ENCODE data around the gene FERD3L. TPM values are rescaled to one million over a fixed set of nuclear protein-coding genes. Genes with fewer than 3 reads are reported as not detected.

FERD3L gene
- total RNA-seq, 1 donor from 2014 or later: not detected

DNA sequence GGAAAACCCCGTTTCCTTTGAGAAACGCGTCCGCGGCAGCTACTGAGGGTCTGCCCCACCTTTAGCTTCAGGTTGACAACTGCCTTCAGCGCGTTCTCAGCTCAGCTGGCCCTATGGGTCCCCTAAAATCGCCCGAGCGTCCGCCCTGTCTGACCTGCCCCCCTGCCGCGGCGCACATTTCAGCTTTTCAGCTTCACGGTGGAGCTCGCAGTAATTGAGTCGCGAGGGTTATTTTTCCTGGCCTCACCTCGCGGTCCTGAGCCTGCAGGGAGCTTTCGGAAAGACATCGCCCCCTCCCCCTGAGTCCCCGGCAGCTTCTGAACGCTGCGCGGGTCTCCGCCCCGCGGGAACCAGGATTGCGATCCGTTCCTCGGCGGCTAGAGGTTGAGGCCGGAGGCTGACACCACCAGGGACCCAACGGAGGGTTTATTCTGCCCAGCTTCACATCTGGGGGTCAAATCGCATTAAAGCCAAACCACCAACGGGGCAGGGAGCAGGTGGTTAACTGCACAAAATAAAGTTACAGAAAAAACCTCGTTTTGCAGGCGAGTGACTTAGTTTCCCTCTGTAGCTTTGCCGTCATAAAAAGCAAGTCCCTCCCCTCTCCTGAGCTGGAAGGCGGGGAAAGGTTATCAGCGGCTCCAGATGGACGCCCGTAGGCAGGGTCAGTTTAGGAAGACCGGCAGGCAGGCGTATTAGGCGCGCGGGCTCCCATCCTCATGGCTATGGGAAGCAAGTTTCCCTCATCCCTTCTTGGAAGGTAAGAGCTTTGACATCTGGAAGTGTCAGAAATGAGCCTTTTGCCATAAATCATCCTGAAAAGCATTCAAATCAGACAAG is 38.8 kb downstream of the FERD3L start:
- POLR2A ChIA-PET: no interaction called here
- peaks cover 78% of the 10 kb centered on the region for H3K27me3 Mint-ChIP-seq
- intact Hi-C loops (cut with micrococcal nuclease): loop anchor here (1.0 to 5.0 kb wide), 2 partner anchors 10 to 754 kb away; no protein-coding TSS in a partner anchor
- H3K4me1 Mint-ChIP-seq: peaks cover 35% of the 10 kb centered on the region
- H3K9me3 Mint-ChIP-seq: no peaks in the 10 kb centered on the region
- ATAC-seq (ENCODE audit: low read depth) (no peak), DNase-seq (no peak)
- H3K27ac Mint-ChIP-seq: no peak overlapping the region
- H3K4me3 Mint-ChIP-seq: peak overlapping the region; percentile 15
- no peaks in the 10 kb centered on the region for H3K36me3 Mint-ChIP-seq (ENCODE audit: low read depth)
- TF ChIP-seq, protein P1, sequence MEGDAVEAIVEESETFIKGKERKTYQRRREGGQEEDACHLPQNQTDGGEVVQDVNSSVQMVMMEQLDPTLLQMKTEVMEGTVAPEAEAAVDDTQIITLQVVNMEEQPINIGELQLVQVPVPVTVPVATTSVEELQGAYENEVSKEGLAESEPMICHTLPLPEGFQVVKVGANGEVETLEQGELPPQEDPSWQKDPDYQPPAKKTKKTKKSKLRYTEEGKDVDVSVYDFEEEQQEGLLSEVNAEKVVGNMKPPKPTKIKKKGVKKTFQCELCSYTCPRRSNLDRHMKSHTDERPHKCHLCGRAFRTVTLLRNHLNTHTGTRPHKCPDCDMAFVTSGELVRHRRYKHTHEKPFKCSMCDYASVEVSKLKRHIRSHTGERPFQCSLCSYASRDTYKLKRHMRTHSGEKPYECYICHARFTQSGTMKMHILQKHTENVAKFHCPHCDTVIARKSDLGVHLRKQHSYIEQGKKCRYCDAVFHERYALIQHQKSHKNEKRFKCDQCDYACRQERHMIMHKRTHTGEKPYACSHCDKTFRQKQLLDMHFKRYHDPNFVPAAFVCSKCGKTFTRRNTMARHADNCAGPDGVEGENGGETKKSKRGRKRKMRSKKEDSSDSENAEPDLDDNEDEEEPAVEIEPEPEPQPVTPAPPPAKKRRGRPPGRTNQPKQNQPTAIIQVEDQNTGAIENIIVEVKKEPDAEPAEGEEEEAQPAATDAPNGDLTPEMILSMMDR (IDR thresholded peaks at IDR 0.05): no peak
- CTCF ChIA-PET: no interaction called here

DNA sequence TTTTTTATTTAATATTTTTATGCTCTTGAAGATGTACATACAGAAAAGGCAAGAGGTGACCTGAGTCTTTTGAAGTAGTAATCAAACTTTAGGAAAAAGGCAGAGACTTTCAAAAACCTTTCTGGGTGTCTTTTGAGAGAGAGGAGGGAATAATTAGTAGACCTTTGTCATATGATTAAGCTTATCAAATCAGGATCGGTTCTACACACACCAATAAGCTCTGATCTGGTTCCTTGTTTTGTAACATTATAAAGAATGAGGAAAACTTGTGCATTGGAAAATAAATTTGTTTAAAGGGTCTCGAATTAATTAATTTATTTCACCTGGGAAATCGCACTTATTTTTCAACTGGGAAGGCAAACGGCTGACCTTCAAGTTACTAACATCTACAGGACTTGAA is 39.7 kb downstream of the FERD3L start:
- CTCF ChIA-PET: no interaction called here
- POLR2A ChIA-PET: no interaction called here
- H3K27me3 Mint-ChIP-seq: peaks cover 73% of the 10 kb centered on the region
- DNase-seq (no peak), ATAC-seq (ENCODE audit: low read depth) (no peak)
- no peak overlapping the region for H3K4me3 Mint-ChIP-seq
- TF ChIP-seq, protein P1 (IDR thresholded peaks at IDR 0.05): no peak
- H3K9me3 Mint-ChIP-seq: no peaks in the 10 kb centered on the region
- H3K4me1 Mint-ChIP-seq: peaks cover 30% of the 10 kb centered on the region
- H3K27ac Mint-ChIP-seq: no peak overlapping the region
- no peaks in the 10 kb centered on the region for H3K36me3 Mint-ChIP-seq (ENCODE audit: low read depth)
- intact Hi-C loops (cut with micrococcal nuclease): loop anchor here (5.0 kb wide), 1 partner anchor 753 kb away; no protein-coding TSS in a partner anchor

DNA sequence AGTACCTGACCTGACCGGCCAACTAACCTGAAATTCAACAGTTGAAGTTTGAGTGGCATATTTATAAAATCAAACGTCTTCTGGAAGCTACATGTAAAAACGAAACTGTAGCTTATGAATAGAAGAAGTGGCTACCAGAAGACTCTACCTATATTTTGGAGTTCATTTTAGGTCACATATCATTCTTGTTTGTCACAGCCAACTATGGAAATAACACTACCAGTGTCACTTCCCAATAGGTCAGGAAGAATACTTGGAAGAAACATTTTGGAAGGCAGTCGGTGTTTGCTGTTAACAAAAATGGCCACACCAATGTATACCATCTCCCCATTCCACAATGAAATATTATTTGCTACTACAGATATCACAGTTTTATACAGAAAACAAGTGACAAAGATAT is 40.4 kb downstream of the FERD3L start:
- intact Hi-C loops (cut with micrococcal nuclease): loop anchor here (5.0 kb wide), 1 partner anchor 753 kb away; no protein-coding TSS in a partner anchor

DNA sequence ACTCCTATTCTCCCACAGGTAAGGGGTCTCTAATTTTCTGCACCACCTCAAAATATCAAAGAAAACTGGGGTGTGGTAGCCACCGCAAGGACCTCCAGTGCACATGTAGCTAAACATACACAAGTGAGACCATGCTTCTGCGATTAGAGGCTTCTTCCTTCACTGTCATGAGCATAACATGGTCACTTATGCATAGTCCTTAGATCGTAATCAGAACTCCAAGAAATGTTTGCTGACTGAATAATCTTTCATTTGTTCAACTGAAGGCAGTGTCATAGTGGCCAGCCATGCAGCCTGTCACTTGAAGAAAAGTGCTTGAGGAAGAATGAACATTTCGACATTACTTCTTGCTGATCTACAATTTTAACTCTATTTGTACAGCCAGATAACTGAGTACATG is 42.3 kb downstream of the FERD3L start:
- no peaks in the 10 kb centered on the region for H3K9me3 Mint-ChIP-seq
- TF ChIP-seq, protein P1 (IDR thresholded peaks at IDR 0.05): no peak
- H3K4me3 Mint-ChIP-seq: no peak overlapping the region
- CTCF ChIA-PET: no interaction called here
- peaks cover 55% of the 10 kb centered on the region for H3K27me3 Mint-ChIP-seq
- no peak overlapping the region for H3K27ac Mint-ChIP-seq
- intact Hi-C loops (cut with micrococcal nuclease): no loop called here
- ATAC-seq (ENCODE audit: low read depth): no peak
- DNase-seq: no peak
- H3K4me1 Mint-ChIP-seq: peaks cover 24% of the 10 kb centered on the region
- POLR2A ChIA-PET: no interaction called here
- no peaks in the 10 kb centered on the region for H3K36me3 Mint-ChIP-seq (ENCODE audit: low read depth)

More for the DNA sequence above, 40.4 kb downstream of the FERD3L start:
- ChIA-PET POLR2A (no interaction called here), CTCF (no interaction called here)
- Mint-ChIP-seq H3K4me1 (peaks cover 30% of the 10 kb centered on the region), H3K27ac (no peak overlapping the region), H3K27me3 (peaks cover 69% of the 10 kb centered on the region), H3K9me3 (no peaks in the 10 kb centered on the region), H3K4me3 (no peak overlapping the region), H3K36me3 (ENCODE audit: low read depth) (no peaks in the 10 kb centered on the region)
- ATAC-seq (ENCODE audit: low read depth) (no peak), DNase-seq (no peak)
- TF ChIP-seq, protein P1 (IDR thresholded peaks at IDR 0.05): no peak

DNA sequence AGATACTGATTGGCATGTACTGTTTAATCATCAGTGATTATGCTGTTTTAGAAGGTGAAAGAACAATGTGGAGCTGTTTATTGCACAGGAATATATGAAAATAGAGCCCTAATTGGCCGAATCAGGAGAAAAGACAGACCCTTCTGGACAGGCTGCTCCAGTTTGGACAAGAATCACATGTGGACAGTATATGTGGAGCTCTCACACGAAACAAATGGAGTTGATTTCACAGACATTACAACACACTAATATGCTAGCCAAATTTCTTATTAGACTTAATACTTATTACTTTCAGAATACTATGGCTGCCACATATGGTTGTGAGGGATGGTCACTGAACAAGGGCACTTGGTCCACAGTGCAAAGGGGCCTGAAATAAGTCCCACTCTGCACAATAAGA is 43.3 kb downstream of the FERD3L start:
- DNase-seq (no peak), ATAC-seq (ENCODE audit: low read depth) (no peak)
- intact Hi-C loops (cut with micrococcal nuclease): no loop called here
- no peak overlapping the region for H3K4me3 Mint-ChIP-seq
- H3K36me3 Mint-ChIP-seq (ENCODE audit: low read depth): no peaks in the 10 kb centered on the region
- TF ChIP-seq, protein P1 (IDR thresholded peaks at IDR 0.05): no peak
- H3K27me3 Mint-ChIP-seq: peaks cover 50% of the 10 kb centered on the region
- no peak overlapping the region for H3K27ac Mint-ChIP-seq
- CTCF ChIA-PET: interaction anchor here (0.9 kb wide), 1 partner anchor 1332 kb away, joined by 3 read pairs; no protein-coding TSS in a partner anchor
- no peaks in the 10 kb centered on the region for H3K9me3 Mint-ChIP-seq
- POLR2A ChIA-PET: no interaction called here
- peaks cover 15% of the 10 kb centered on the region for H3K4me1 Mint-ChIP-seq

Data from activated B cell treated with CpG ODN at 0.5 μM for 24 hours (primary cell).